HuH-7.5 (cell line): ENCODE measurements around the gene PRXL2B.
A peak's percentile ranks its signal among the peaks of the same experiment; 100 is the strongest.
"Not testable (repeated sequence)": the region's sequence is repeated elsewhere in the genome, so short reads cannot be mapped to it uniquely, and the experiment has no call there.

Experiments used
- DNase-seq: peaks from one replicate; pipeline ENCODE4 v3.0.0; 2011; ENCODE audit warnings: low spot score

PRXL2B gene

GRCh38 chr1:2586154-2587070 is at the start of gene PRXL2B:
PRXL2B (plus strand) TSS chr1:2586777; CDS start chr1:2586886, 109 bp downstream.
- DNase-seq: peak; percentile 97

- no peak for DNase-seq
These were observed 48.8 kb upstream of the PRXL2B start for GRCh38 chr1:2537784-2538115.

GRCh38 chr1:2538376-2538775 is 48.2 kb upstream of the PRXL2B start:
- no peak for DNase-seq

GRCh38 chr1:2538872-2539271 is 47.7 kb upstream of the PRXL2B start:
- no peak for DNase-seq

GRCh38 chr1:2539312-2539907 is 47.2 kb upstream of the PRXL2B start:
- DNase-seq: peak; percentile 63

- DNase-seq: no peak
These were observed 45.6 kb upstream of the PRXL2B start for GRCh38 chr1:2540816-2541492.

GRCh38 chr1:2541619-2542245 is 44.8 kb upstream of the PRXL2B start:
- no peak for DNase-seq

GRCh38 chr1:2542246-2542915 is 44.2 kb upstream of the PRXL2B start:
- DNase-seq: no peak

GRCh38 chr1:2543543-2544092 is 43.0 kb upstream of the PRXL2B start:
- DNase-seq: no peak

GRCh38 chr1:2544093-2544874 is 42.3 kb upstream of the PRXL2B start:
- DNase-seq: no peak

- DNase-seq: no peak
These were observed 41.5 kb upstream of the PRXL2B start for GRCh38 chr1:2544875-2545640.

GRCh38 chr1:2545754-2546514 is 40.6 kb upstream of the PRXL2B start:
- DNase-seq: peak; percentile 96

- peak; percentile 87 for DNase-seq
These were observed 39.9 kb upstream of the PRXL2B start for GRCh38 chr1:2546515-2547209.

- no peak for DNase-seq
These were observed 39.1 kb upstream of the PRXL2B start for GRCh38 chr1:2547210-2548067.

- DNase-seq: peak; percentile 94
These were observed 38.4 kb upstream of the PRXL2B start for GRCh38 chr1:2548068-2548589.

GRCh38 chr1:2549367-2550029 is 37.1 kb upstream of the PRXL2B start:
- DNase-seq: not testable (repeated sequence)
